C1 segment of cervical spinal cord (tissue), 14 donors: ENCODE measurements around the gene PELI3.
"Not testable (repeated sequence)": the region's sequence is repeated elsewhere in the genome, so short reads cannot be mapped to it uniquely, and the experiment has no call there.

Experiments
- DNase-seq, 14 donors: peaks; one replicate each; lab custom pipeline; 2025; lab: John Stamatoyannopoulos, UW

The PELI3 gene

GRCh38 chr11:66447012-66447411 is 19.7 kb upstream of the PELI3 start:
- no peak for DNase-seq

GRCh38 chr11:66448523-66448922 is 18.2 kb upstream of the PELI3 start:
- DNase-seq = no peak

GRCh38 chr11:66450560-66450959 is 16.1 kb upstream of the PELI3 start:
- no peak for DNase-seq

GRCh38 chr11:66451663-66452062 is 15.0 kb upstream of the PELI3 start:
- no peak for DNase-seq

GRCh38 chr11:66454247-66454646 is 12.5 kb upstream of the PELI3 start:
- no peak for DNase-seq

GRCh38 chr11:66454828-66455227 is 11.9 kb upstream of the PELI3 start:
- no peak for DNase-seq

GRCh38 chr11:66457826-66458225 is 8.9 kb upstream of the PELI3 start:
- DNase-seq = no peak

- no peak for DNase-seq
Measured at GRCh38 chr11:66459138-66459778, 7.4 kb upstream of the PELI3 start.

- DNase-seq = no peak
Measured at GRCh38 chr11:66462010-66462409, 4.7 kb upstream of the PELI3 start.

GRCh38 chr11:66462911-66463310 is 3.8 kb upstream of the PELI3 start:
- no peak for DNase-seq

- not testable (repeated sequence) for DNase-seq
Measured at GRCh38 chr11:66464116-66464515, 2.6 kb upstream of the PELI3 start.

GRCh38 chr11:66464916-66465315 is 1.8 kb upstream of the PELI3 start:
- DNase-seq = no peak

GRCh38 chr11:66465373-66466224 is 1.1 kb upstream of the PELI3 start:
- peak in 1 of 14 donors; percentile 34 for DNase-seq

GRCh38 chr11:66467034-66467659 is 442 bp downstream of the PELI3 start:
- DNase-seq = peak in 1 of 14 donors; percentile 62

GRCh38 chr11:66467756-66468155 is 1.1 kb downstream of the PELI3 start:
- peak in 2 of 14 donors; percentile 4 to 12 for DNase-seq

- no peak for DNase-seq
Measured at GRCh38 chr11:66468691-66469090, 2.0 kb downstream of the PELI3 start.

GRCh38 chr11:66469441-66469840 is 2.7 kb downstream of the PELI3 start:
- no peak for DNase-seq

- no peak for DNase-seq
Measured at GRCh38 chr11:66470015-66470414, 3.3 kb downstream of the PELI3 start.

GRCh38 chr11:66471142-66471541 is 4.4 kb downstream of the PELI3 start:
- DNase-seq = no peak

- DNase-seq = no peak
Measured at GRCh38 chr11:66472054-66472453, 5.3 kb downstream of the PELI3 start.

- DNase-seq = no peak
Measured at GRCh38 chr11:66473167-66473566, 6.5 kb downstream of the PELI3 start.
